Stimulated activated CD8-positive, alpha-beta memory T cell treated with anti-CD3 and anti-CD28 coated beads, Interleukin-15, amount 100 ng/mL, for 24 hours (primary cell): ENCODE data around the gene PBX2.
"Not testable (repeated sequence)": the region's sequence is repeated elsewhere in the genome, so short reads cannot be mapped to it uniquely, and the experiment has no call there.

Experiments
- DNase-seq: peaks from one replicate; pipeline ENCODE4 v3.0.0-alpha.2; 2020; ENCODE audit warnings: low read depth

PBX2 gene

DNA sequence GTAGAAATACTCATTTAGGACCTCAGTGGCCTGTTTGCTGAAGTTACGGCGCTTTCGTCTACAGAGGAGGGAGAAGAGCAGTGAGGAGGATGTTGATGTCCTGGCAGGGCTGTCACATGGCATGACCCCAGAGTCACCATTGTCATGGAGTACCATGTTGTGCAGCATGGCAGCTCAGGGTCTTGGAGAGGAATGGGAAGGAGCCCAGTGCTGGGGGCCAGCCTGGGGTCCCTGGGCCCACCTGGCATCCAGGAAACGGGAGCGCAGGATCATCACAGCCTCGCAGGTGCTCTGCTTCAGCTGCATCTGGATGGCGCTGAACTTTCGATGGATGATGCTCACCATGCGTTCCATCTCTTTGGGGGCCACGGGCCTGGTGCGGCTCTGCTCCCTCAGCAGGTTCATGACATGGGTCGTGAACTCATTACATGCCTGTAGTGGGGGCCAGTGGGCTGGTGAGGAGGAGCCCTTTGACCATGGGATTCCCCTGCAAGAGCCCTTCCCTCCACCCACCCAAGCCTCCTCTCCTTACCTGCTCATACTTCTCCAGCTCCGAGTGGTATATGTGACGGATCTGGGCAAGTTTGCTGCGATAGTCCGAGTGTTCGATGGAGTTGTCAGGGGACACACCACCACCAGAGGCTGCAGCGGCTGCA lies 2.1 kb downstream of the PBX2 start:
- not testable (repeated sequence) for DNase-seq

DNA sequence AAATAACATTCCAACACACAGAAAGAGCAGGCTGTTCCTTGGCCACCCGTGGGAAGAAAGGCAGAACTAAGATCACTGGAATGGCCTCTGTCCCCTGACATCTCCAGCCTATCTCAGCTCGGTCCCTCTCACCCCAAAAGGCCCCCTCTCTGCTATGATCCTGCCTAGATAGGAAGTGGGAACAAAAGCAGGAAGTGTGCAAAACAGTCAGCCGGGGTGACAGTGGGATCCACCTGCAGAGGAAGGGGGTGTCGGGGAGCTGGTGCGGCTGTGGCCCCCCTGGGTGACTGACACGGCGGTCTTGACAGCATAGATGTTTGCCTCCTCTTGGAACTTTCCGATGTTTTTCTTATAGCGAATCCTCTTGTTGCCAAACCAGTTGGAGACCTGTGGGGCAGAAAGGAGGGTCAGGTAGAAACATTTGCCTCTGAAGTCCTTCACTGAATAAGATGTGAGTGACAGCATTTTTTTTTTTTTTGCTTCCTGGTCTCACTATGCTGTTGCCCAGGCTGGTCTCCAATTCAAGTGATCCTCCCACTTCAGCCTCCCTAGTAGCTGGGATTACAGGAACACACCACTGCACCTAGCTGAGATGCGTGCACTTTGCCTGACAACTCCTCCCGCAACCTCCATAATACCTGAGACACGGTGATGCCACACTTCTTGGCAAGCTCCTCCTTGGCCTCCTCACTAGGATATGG lies 2.8 kb downstream of the PBX2 start:
- no peak for DNase-seq

DNA sequence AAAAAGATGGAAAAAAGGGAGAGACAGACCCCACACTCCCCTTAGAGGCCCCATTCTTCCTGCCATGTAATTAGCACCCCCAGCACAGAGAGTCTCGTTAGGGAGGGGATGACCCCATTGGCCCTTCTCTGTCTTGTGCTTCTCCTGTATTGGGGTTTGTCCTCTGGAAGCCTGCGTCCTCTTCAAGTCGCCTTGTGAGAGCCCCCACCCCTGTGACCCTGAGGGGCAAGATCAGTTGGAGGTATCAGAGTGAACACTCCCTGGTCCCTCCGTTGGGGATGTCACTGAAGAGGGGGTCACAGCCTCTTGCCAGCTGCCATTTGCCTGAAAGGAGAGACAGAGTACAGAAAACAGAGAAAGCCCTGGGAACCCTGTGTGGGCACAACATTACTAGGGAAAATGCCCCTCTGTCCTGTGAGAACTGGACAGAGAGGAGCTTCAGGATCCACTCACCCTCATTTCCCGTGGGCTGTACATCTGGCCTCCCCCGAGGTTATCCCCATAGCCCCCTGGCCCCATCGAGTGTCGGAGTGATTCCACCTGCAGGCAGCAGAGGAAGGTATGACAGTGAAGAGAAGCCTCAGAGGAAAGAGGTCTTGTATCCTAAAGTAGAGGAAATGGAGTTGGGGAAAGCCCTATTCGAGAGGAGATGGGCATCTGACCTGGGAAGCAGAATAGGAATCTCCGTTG lies 3.7 kb downstream of the PBX2 start:
- not testable (repeated sequence) for DNase-seq

DNA sequence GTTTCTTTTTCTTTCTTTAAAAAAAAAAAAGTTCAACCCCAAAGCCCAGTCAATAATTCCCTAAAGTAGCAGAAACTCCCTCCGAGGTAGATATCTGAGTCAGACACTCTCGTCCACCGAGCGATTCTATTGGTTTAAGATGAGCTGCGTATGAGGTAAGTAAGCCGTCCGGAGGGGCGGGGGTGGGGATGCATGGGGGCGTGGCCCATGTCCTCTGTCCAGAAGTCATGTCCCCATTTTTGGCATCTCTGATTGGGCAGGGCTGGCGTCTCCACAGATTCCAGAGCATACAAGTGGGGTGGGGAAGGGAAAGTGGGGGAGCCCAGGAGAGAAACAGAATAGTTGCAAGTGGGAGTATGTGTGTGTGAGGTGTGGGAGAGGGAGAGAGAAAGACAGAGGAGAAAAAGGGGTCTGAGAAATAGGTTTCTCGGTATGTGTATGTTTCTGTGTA lies 4.3 kb downstream of the PBX2 start:
- not testable (repeated sequence) for DNase-seq

DNA sequence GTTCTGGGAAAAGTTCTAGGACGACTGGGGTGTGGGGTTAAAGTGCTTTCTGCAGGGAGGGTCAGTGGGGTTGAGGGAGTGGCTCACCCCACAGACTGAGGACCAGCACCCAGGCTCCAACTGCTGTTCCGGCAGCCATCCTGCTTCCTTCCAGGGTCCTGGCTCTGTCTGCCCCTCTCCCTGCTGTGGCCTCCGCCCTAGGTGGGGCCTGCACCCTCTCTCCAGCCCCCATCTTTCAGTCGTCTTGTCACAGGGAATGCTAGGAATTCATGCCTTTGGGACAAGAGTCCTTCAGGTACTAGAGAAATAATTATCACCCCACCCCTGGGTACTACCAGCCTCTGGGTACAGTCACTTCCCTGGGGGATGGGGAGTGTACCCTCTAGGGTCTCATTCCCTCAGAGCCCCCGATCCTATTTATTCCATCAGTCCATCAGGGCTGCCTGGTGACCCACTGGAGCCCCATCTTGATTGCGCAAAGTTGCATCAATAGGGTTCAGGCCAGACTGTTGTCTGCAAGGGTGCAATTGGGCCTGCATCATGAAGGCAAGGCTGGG lies 5.8 kb downstream of the PBX2 start, which contains the start of gene AGER:
TSS of gene AGER (minus strand) at position 170 of the 557 bp plus-strand sequence. CDS start at position 139, 31 bp downstream.
- DNase-seq: no peak

DNA sequence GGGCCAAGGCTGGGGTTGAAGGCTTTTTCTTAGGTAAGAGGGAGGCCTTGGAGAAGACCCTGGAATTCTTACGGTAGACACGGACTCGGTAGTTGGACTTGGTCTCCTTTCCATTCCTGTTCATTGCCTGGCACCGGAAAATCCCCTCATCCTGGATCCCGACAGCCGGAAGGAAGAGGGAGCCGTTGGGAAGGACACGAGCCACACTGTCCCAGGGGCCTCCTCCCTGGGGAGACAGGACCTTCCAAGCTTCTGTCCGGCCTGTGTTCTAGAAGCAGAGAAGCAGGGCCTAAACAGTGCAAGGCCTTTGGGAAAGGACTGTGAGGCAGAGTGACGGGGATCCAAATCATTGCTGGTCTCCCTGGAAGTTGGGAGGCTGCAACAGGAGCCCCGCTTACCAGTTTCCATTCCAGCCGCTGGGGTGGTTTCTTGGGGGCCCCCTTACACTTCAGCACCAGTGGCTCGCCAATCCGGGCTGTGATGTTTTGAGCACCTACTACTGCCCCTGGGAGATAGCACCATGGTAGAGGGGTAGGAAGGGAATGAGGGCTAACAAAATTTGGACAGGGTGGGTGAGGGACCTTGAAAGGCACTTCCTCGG lies 6.4 kb downstream of the PBX2 start:
- DNase-seq: no peak

DNA sequence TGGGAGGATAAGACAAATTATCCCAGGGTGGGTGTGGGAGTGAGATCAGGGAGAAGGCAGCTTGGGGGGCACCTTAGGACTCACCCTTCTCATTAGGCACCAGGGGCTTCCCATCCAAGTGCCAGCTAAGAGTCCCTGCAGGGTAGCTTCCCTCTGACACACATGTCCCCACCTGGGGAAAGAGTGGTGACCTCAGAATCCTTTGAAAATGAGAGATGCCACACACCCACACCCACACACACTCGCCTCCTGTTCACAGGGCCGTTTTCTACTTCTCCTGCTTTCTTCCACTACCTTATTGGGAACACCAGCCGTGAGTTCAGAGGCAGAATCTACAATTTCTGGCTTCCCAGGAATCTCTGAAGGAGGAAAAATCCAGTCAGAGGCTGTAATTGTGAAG lies 7.0 kb downstream of the PBX2 start:
- no peak for DNase-seq

DNA sequence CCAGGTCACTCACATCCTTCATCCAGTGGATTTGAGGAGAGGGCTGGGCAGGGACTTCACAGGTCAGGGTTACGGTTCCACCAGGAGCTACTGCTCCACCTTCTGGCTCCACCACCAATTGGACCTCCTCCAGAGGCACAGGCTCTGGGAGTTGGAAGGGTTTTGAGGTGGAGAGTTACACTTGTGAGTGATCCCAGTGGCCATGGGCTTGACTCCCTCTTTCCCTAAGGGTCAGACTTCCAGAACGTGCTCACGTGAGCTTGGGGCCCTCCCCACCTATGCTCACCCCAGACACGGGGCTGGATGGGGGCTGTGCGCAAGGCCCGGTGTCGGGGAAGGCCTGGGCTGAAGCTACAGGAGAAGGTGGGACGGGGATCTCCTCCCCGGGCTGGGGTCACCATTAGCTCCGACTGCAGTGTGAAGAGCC lies 7.4 kb downstream of the PBX2 start:
- DNase-seq: no peak

DNA sequence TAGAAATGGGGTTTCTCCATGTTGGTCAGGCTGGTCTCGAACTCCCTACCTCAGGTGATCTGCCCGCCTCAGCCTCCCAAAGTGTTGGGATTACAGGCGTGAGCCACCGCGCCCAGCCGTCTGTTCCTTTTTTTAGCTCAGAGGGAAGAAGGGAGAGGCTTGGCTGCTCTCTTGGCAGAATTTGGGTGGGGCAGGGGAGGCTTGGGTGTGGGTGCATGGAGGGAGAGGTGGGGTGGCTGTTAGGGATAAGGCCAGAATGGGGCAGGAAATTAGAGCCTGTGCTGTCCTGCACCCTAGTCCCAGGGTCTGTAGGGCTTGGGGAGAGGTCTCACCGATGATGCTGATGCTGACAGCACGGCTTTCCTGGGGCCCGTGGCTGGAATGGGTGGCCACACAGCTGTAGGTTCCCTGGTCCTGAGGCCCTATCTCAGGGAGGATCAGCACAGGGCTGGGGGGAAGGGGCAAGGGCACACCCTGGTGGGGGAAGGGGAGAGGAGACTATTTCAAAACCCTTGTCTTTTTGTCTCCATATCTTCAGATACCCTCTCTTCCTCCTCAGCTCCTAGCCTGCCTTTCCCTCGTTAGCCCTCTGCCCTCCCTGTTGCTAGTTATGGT lies 8.0 kb downstream of the PBX2 start:
- no peak for DNase-seq

DNA sequence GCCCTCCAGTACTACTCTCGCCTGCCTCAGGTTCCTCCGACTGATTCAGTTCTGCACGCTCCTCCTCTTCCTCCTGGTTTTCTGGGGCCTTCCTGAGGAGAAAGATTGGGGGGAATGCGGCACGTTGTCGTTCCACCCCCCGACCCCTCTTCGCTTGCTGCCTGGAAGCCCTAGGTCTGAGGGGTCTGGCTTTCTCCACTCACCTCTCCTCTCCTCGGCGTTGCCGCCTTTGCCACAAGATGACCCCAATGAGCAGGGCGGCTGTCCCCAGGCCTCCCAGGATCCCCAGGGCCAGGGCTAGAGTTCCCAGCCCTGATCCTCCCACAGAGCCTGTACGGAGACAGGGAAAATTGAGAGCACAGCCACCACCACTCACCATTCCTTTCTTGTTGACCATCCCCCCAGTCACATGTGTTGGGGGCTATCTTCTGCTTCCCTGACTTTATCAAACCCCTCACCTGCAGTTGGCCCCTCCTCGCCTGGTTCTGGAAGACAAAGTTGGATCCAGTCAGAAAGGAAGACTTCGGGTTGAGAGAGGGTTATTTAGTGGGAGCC lies 8.8 kb downstream of the PBX2 start:
- no peak for DNase-seq

DNA sequence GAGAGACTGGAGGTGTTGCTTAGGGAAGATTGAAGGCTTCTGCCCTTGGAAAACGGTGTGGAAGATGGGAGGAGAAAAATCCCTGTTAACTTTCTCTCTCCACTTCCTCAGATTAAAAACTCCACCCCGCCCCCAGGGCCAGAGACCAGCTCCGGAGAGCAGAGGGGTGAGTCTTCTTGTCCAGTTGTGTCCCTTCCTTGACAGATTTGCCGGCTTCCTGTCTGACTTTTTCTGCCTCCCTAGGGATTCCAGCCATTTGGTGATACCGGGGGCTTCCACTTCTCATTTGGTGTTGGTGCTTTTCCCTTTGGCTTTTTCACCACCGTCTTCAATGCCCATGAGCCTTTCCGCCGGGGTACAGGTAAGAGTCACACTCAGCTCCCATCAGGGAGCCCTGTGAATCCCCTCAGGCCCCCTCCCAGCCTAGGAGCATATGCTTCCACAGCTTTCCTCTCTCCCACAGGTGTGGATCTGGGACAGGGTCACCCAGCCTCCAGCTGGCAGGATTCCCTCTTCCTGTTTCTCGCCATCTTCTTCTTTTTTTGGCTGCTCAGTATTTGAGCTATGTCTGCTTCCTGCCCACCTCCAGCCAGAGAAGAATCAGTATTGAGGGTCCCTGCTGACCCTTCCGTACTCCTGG lies 10.1 kb downstream of the PBX2 start:
- DNase-seq: no peak

DNA sequence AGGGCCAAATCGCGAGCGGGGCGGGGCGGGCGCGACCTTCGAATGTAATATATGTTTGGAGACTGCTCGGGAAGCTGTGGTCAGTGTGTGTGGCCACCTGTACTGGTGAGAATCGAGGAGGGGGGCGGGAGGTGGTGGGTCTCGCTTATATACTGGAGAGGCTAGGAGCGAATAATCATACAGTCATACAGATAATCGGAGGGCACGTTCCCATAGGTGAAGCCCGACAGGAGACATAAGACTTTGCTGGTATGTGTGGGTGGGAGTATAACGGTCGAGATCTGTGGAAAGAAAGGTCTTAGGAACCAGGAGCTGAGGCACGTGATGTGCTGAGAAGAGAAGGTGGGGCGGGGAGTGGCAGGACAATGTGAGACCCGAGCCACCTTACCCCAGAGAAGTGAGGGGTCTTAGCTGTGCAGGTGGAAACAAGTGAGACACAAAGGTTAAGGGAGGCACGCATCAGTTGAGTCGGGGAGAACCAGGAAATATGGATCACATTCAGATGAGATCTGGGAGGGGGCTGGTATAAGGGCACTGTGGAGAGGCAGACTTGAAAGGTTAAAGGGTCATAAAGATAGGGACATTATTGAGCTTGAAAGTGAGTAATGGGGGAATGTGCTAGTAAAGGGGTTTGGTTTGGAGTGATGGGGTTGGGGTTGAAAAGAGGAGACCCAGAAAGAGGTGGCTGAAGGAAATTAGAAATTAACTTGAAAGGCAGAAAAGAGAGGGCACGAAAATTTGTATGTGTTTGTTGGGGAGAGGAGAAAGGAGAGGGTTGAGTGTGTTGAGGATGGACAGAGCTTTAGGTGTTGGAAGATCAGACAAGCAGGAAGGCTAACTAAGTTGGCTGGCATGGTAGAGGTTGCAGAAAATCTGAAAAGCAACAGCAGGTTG lies 11.2 kb downstream of the PBX2 start:
- no peak for DNase-seq

DNA sequence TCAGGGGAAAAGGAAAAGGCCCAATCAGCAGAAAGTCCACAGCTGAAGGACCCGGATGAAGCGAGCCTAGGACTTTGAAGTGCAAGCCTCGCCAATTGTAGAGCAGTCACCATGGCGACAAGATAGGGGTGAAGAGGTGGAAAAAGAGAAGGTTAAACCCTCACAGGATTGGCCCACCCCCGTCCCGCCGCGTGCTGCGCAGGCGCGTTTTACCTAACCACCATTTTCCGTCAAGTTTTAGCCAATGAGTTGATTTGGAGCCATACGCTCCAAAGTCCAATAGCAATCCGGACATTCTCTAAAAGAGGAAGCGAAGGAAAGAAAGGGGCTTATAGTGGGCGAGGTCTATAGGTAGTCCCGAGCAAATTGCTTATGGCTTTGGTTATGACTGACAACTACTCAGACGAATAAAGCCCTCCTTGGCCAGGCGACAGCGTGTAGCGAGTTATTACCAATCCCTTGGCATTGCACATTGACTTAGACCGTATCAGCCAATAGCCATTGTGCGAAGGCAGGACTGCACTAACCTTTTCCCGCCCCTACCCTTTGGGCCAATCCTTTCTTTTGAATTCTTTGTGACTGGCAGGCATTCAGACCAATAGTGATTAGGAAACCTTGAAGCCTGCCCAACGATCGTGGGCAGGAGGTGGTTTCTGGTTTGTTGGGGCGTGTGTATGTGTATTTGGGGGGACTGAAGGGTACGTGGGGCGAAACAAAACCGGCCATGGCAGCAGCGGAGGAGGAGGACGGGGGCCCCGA lies 12.0 kb downstream of the PBX2 start, which contains the start of gene RNF5:
TSS of gene RNF5 (plus strand) at position 618 of the 759 bp plus-strand sequence. CDS start at position 725, 107 bp downstream.
- peak; percentile 59 for DNase-seq

DNA sequence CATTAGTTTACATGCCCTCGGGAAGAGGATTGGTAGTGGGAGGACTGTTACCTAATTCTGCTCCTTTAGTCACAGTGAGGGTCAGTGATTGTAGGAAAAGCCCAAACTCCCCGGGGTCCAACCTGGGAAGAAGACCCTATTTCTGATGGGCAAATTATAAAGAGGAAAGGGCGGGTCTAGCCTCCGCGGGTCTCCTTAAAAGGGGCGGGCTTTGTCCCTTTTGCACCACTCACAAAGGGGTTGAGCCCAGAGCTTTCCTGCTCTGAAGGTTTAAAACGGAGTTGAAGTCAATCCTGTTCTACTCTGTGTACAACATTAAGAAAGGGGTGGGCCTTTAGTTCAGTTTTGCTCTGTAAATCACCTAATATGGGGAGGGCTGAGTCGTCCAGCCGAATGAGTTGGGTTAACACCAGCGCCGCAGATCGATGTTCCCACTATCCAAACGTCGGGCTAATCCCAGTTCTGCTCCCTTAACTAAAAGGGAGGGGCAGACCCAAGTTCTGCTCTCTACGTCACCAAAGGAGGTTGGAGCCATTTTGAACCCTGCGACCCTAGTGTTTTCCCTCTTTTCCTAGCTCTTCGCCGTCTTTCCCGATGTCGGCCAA lies 12.7 kb downstream of the PBX2 start:
- DNase-seq: no peak

DNA sequence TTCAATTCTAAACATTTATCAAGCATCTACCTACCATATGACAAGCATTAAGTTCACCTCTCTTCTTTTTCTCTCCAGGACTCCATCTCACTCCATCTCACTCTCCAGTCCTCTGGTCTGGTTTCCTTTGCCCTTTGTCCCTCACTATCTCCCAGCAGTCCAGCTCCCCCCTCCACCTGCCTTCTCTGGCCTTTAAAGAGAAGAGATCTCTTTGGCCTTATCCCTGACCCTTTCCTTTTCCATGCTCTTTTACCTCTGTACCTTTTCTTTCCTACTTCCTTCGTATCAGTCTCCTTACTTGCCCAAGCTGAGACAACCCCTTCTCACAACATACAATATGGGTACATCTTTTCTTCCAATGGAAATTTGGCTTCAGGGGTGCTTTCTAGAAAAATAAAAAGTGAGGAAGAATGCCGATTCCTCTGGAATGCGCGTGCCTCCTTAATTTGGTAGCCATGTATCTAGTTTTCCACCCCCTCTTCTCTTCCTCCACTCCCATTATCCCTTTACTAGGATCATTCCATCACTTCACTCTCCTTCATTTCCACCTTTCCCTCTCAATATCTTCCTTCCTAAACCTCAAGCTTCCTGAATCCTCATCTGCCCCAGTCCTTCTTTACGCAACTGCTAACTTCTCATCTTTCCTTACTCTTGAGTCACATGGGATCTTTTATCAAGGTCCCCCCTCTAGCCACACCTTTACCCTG lies 13.4 kb downstream of the PBX2 start:
- DNase-seq: no peak

DNA sequence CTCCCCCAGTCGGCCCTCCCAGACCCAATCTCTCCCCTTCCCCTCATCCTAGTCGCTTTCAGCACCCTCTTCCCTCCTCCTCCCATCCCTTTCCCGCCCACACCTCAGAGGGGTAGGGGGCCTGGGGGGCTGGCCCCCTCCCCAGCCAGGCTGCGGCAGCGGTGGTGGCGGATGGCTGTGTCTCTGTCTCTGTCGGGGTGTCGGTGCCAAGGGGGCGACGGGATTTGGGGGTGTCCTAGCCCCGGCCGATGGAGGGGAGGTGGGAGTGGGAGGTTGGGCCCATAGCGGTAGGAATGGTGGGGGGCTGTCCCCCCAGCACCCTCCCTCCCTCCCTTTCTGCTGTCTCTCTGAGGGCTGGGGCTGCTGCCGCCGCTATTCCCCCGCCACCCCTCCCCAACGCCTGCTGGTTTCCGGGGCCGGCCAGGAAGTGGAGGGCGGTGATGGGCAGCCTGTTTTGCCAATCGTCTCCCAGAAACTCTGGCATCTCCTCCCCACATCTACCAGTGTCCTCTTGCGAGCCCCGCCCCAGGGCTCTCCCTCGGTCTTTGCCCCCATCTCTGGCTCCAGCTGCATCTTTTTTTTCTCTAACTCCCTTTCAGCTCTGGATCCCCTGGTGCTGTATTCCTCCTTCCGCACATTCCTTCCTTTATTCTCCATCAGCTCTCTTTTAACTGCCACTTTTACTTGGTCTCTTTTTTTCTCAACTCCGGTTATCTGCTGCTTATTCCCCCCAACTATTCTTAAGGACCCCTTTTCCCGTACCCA lies 14.1 kb downstream of the PBX2 start, which contains the start of gene AGPAT1:
TSS of gene AGPAT1 (minus strand) at position 374 of the 765 bp plus-strand sequence. CDS start 4,588 bp downstream, outside the sequence.
- DNase-seq: peak; percentile 88

DNA sequence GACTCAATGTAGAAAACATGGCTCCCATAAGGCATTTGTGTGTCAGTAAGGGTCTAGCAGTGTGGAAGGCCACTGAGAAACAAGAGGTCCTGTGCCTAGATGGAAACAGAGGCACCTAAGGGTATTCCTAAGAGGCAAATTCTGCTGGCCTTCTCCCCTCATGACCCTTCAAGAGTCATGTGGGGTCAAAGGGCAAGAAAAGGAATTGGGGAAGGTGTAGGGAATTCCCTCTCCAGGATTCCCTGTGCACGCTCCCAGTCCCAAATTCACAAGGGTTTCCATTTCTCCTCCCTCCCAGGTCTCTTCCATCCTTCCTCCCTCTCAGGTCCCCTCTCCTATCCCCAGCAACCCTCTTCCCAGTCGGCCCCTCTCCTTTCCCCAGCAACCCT lies 14.7 kb downstream of the PBX2 start:
- no peak for DNase-seq
